GM21723 (cell line): ENCODE data around the gene MMADHC.
"Not testable (repeated sequence)": the region's sequence is repeated elsewhere in the genome, so short reads cannot be mapped to it uniquely, and the experiment has no call there.

Source experiments
- ATAC-seq: cut with Tn5 transposase; IDR thresholded peaks from one replicate; pipeline ENCODE4 v1.9.1; 2021; ENCODE audit warnings: mild to moderate bottlenecking, moderate library complexity; ENCODE audit not compliant: unreplicated experiment

MMADHC gene

GRCh38 chr2:149595056-149595963, 7.7 kb upstream of the MMADHC start:
- no peak for ATAC-seq

- ATAC-seq = no peak
These were observed 6.8 kb upstream of the MMADHC start for GRCh38 chr2:149594411-149594810.

GRCh38 chr2:149587950-149588487, 444 bp upstream of the MMADHC start:
- ATAC-seq = peak; percentile 29

- no peak for ATAC-seq
These were observed 716 bp downstream of the MMADHC start for GRCh38 chr2:149586898-149587219.

GRCh38 chr2:149586063-149586462, 1.5 kb downstream of the MMADHC start:
- no peak for ATAC-seq

- ATAC-seq = no peak
These were observed 2.2 kb downstream of the MMADHC start for GRCh38 chr2:149585166-149585885.

- no peak for ATAC-seq
These were observed 7.3 kb downstream of the MMADHC start for GRCh38 chr2:149579972-149580882.

- no peak for ATAC-seq
These were observed 10.3 kb downstream of the MMADHC start for GRCh38 chr2:149577269-149577668.

- no peak for ATAC-seq
These were observed 11.8 kb downstream of the MMADHC start for GRCh38 chr2:149575752-149576151.

GRCh38 chr2:149575277-149575676, 12.3 kb downstream of the MMADHC start:
- no peak for ATAC-seq

GRCh38 chr2:149573760-149574159, 13.8 kb downstream of the MMADHC start:
- no peak for ATAC-seq

GRCh38 chr2:149572102-149572953, 15.2 kb downstream of the MMADHC start:
- ATAC-seq = no peak

GRCh38 chr2:149568138-149568537, 19.4 kb downstream of the MMADHC start:
- no peak for ATAC-seq

- no peak for ATAC-seq
These were observed 20.9 kb downstream of the MMADHC start for GRCh38 chr2:149566652-149567051.

GRCh38 chr2:149565625-149566024, 21.9 kb downstream of the MMADHC start:
- ATAC-seq = not testable (repeated sequence)

GRCh38 chr2:149564983-149565382, 22.6 kb downstream of the MMADHC start:
- no peak for ATAC-seq

- ATAC-seq = no peak
These were observed 23.5 kb downstream of the MMADHC start for GRCh38 chr2:149564097-149564496.

- peak; percentile 80 for ATAC-seq
These were observed 25.3 kb downstream of the MMADHC start for GRCh38 chr2:149562324-149562723.

GRCh38 chr2:149561309-149561926, 26.2 kb downstream of the MMADHC start:
- ATAC-seq = peak; percentile 48
